Hematopoietic multipotent progenitor cell treated with erythropoietin and hydrocortisone succinate and interleukin-3 and kit ligand, for 8 days (in vitro differentiated cells): ENCODE measurements around the gene KDM4B.
"Not testable (repeated sequence)": the region's sequence is repeated elsewhere in the genome, so short reads cannot be mapped to it uniquely, and the experiment has no call there.

ENCODE experiments used
- DNase-seq: peaks from one replicate; pipeline ENCODE4 v3.0.0-alpha.2; 2015

The KDM4B gene

DNA sequence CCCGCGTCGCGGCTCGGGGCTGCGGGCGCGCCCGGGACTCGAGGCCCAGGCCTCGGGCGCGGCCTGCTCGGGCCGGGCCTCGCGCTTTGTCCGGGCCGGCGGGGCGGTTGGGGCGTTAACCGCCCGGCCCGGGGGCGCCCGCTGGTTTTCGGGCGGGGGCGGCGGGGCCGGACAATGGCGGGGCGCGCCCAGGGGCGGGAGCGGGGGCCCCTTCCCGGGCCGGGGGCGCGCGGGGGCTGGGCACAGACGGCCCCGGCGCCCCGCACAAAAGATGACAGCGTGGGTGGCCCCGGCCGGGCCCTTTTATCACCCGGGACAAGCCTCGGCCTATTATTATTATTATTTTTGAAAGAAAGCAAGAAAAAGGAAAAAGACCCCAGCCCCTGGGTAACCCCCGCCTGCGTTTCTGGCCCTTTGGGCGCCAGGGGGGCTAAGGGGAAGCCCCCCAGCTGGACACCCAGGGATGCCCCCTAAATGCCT lies 419 bp downstream of the KDM4B start:
- DNase-seq = no peak

DNA sequence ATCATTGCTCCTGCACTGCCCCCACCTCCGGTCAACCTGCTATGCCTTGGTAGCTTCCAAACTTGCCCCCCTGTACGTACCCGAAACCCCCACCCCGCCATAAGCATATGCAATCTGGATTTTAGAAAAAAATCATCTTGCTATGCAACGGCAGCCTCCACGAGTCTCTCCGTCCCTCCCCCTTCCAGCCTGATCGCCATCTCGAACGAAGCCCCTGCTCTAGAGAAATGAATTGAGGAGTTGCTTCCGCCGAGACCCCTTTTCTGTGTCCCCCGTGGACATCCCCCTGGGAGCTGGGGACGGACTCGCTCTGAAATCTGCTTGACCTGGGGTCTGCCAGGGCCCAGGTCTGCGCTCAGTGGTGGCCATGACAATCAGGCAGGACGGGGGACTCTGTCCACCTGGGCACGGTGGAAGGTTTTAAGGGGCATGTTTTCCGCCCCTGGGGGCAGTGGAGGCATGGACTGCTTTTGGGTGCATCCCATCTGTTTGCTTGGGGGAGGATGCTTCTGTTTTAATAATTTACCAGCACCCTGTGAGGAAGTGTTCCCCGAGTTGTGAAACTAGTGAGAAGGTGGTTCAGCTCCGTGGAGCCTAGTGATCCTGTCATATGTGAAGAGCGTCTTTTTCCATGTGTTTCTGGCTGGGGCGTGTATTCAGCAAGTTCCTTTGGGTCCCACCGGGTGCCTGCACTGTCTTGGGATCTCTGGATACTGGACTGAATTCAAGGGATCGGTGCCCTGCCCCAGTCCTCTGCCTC lies 1.0 kb downstream of the KDM4B start:
- peak; percentile 27 for DNase-seq

DNA sequence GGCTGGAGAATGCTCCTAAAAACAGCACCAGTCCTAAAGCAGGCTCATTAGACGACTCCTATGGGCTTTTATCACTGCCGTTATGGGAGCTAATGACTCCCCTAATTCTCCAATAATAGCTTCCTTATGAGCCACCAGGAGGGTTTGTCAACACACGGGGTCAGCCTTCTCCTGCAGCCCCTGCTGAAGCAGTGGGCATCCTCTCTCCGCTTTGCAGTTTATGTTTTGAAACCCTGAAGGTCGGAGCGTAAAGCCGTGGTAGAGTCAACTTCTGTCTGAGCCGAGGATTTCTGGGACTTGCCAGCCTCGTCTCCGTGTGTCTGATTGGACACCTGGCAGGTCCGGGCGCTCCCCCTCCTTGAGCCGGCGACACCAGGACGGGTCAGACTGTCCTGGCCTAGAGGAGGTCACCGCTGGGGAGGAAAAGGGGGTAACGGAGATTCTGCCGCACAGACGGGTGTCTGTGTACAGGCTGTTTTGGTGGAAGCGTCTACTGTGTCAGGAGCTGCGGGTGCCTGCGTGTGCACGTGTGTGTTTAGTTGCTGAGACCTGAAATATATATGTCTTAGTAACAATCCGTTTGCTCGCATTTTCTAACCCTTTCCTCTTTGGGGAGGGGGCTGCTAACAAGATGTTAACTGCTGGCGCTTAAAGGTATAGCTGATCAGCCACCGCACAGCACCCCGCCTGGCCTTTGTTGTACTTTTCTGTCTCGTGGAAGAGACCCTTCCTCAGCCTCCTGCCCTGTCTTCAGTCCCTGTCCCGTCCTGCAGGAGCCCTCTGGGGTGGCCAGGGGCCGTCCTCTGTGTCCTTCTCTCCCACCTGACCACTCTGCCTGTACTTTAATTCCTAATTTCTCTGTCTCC lies 1.9 kb downstream of the KDM4B start:
- DNase-seq = no peak

DNA sequence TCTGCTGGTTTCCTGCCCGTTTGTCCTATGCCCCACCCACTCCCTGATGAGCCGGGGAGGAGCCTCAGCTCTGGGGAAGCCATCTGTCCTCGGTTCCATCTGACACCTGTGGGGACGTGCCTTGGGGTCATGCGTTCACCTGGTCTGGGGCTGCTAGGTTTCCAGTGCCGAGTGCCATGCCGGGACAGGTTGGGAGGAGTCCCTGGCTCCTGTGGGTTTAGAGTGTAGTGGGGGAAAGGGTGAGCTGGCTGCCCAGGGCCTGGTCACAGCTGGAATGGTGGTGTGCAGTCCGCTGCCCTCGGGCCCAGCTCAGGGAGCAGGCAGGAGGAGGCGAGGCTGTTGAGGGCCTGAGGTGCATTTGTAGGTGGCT lies 2.5 kb downstream of the KDM4B start:
- DNase-seq = peak; percentile 51

DNA sequence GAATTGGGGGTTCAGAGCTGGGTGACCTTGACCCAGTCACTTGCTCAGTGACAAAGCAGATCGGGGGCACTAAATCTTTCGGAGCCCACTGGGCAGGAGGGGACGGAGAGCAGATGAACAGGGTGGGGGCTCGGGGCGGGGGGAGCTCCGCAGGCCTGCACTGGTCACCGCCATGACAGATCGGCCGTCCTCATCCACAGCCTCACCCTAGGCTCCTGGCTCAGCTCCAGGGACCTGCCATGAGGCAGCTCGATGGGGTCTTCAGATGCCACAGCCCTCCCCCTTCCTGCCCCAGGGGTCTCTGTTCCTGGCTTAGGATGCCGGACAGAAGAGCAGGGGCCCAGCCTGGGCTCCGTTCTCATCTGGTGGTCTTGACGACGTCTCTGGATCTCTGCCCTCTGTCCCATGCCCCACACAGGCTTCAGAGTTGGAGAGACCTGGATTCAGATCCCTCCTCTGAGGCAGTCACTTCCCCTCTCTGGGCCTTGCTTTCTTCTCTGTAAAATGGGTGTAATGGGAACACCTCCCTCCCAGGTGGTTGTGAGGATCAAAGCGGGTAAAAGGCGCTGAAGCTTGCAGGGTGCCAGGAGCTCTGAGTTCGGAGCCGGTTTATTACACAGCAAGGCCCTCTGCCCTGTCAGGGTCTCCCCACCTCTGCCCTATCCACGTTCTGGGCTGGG lies 3.0 kb downstream of the KDM4B start:
- no peak for DNase-seq

DNA sequence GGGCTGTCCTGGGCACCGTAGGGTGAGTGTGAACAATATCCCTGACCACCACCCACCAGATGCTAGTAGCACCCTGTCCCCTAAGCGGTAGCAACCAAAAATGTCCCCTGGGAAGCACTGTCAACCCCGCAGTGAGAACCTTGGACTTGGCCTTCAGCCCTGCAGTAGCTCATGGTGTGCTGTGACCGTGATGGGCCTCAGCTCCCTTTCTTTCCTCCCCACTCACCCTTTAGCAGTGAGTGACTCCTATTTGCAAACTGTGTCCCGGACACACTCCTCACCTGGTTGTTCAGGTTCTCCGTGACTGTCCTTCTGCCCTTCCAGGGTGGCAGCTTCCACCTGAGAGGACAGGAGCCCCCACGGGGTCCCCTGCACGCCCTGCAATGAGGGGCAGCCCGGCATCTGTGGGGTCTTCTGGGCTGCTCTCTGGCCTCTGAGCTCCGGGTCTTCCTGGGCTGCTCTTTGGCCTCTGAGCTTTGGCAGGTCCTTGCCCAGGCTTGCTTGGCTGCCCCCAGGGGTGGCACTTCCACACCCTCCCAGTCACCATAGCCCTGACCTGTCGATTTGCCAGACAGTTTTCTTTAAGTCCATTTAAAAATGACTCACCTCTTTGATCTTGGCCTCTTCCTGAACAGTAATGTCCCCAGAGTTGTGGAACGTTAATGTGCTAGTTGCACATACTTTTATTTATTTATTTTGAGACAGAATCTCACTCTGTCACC lies 3.8 kb downstream of the KDM4B start:
- peak; percentile 39 for DNase-seq

DNA sequence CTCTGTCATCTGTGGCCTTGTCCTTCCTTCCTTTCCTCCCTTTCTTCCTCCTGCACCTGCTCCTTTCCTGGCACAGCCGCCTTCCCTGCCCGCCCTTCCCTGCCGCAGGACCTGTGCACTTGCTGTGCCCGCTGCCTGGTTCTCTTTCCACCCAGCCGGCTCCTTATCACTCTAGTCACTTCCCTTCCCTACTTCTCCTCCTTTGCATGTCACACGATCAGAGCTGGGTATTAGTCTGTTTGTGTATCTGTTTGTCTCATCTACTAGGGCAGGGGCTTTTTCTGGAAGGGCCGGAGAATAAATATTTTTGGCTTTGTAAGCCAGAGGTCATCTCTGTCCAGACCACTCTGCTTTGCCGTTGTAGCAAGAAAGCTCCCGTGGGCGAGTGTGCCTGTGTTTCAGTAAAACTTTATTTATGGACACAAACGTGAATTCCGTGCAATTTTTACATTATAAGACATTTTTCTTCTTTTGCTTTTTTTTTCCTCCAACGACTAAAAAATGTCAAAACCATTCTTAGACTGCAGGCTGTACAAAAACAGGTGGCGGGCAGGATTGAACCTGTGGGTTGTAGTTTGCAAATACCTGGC lies 6.1 kb downstream of the KDM4B start:
- peak; percentile 49 for DNase-seq

DNA sequence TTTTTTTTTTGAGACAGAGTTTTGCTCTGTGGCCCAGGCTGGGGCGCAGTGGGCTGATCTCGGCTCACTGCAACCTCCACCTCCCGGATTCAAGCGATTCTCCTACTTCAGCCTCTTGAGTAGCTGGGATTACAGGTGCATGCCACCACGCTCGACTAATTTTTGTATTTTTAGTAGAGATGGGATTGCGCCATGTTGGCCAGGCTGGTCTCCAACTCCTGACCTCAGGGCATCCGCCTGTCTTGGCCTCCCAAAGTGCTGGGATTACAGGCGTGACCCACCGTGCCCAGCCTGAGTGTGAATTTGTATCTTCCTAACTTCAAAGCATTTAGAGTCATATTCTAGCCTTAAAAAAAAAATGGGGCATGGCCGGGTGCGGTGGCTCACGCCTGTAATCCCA lies 6.7 kb downstream of the KDM4B start:
- DNase-seq = not testable (repeated sequence)

DNA sequence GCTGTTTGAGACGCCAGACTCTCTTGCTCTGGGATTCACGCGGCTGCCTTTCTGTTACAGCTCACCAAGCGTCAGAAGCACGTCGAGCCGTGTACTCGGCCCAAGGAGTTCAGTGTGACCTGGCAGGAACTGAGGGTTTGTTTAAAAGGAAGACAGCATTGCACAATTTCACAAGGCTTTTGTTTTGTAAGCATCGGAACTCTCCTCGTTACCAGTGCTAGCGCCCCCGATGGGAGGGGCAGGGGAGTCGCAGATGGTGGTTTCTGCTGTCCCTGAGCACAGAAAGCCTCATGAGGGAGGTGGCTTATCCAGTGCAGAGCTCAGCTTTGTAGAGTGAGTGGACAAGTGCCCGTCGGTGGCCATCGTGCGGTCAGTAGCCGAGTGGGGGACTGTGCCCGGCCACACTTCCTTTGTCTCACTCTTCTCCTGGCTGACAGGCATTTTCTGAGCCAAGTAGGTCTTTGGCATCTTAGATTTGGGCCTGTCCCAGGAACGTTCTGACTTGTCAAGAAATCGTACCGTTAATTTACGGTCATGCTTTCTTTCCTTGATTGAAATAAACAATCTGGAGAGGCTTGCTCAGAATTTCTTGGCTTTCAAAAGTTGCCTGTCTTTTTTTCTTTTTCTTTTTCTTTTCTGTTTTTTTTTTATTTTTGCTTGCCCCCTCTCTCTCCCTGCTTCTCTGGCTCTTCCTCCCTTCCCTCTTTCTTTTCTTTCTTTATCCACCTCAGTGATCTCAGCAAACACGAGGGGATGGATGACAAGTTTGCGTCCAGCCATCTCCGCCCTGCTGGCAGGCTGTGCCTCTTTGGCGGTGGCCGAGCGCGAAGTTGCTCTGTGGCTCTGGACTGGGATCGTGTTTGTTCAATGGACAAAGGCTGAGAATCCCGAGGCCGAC lies 7.7 kb downstream of the KDM4B start:
- DNase-seq = peak; percentile 72

DNA sequence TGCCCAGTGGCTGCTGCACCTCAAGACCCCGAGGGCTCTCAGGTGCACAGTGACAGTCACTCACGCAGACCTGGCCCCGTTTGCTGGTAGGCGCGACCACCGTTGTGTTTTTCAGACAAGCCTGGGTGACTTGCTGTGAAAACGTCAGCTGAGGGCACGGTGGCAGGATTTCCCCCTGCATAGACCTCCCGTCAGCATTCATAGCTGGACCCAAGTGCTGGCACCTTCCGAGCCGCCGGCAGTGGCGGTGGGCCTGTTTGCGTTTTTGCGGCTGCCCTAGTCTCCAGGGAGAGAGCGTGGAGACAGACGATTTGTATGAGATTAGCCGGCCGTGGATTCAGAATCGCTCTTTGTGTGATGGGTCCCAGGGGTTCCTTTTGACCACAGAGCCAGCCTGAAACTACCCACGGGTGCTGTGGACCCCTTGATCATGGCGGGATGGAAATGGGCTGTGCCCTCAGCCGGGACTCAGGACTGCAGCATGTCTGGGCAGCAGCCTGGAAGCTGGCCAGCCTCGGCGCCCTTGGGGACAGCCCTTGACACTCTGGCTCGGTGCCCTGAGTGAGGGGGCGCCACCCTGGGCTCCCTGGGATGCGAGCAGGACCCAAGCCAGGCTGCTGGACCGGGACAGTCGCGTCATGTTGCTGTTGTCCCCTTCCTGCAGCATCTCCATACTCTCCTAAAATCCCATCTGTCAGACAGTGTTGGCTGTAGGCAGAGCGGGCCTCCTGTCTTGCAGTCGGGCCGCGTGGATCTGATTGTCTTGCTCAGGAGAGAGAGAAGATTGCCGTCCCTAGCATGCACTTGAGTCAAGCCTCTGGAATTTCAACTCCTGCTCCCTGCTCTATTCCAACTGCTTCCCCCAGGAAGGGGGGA lies 8.6 kb downstream of the KDM4B start:
- no peak for DNase-seq

DNA sequence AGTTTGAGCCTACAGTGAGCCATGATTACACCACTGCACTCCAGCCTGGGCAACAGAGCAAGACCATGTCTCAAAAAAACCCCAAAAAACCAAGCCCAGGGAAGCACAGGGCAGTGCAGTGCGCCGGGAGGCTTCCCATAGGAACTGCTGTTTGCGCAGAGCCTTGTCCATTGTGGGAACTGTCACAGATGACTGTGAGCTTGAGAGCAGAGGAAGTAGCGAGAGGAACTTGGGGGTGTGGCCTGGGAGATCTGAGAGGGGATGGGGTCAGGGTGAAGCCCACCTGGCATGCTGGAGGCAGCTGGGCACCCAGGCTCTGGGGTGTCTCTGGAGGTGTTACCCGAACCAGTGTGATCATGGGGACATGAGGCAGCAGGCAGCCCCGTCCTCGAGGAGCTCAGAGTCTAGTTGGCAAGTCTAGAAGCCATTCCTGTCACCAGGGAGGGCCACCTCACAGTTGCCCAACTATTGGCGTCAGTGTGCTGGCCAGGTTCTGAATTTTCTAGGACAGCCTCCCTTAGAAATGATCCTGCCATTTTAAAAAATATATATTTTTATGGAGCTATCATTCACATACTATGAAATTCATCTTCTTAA lies 10.4 kb downstream of the KDM4B start:
- DNase-seq = no peak

DNA sequence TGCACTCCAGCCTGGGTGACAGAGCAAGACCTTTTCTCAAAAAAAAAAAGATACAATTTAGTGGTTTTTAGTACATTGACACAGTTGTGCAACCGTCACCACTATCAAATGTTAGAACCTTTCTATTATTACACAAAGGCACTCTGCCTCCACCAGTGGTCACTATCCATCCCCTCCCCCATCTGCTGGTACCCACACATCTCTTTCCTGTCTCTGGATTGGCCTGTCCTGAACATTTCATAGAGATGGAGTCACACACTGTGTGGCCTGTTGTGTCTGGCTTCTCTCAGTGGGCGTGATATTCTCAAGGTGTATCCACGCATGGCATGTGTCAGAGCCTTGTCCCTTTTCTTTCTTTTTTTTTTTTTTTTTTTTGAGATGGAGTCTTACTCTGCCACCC lies 11.2 kb downstream of the KDM4B start:
- DNase-seq = no peak

DNA sequence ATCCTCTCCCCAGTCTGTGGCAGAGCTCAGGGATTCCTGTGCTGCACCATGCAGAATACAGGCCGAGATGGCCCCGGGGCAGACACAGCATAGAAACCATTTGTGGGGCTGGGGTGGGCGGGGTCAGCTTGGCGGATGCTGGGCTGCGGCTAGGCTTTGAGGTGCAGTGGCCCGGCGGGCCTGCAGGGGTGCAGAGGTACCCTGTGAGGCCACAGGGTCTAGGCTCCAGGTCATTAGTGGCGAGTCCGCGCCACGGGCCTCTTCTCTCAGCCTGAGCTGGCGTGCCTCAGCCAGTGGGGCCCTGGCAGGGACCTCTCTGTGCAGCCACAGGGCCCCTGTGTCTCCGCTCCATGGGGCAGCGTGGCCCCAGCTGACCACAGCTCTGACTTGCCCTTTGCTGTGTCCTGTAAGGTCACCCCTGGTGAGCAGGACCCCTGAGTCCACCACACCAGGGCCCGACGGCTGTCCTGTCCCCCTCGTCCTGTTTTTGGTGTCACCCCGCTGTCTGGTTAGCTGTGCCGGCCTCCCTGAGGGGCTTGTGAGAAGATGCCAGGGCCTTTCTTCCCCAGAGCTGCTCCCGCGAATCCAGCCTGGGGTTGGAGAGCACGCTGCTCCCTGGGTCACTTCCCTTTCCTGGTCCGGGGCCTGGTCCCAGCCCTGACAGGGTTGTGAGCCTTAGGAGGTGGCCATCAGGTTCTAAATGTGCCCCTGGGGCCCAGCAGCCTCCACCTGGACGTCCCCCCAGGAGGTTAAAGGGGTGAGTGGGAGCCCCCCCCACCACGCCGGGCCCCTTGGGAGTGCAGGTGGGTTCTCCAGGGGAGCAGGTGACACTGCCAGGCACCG lies 12.1 kb downstream of the KDM4B start:
- no peak for DNase-seq

DNA sequence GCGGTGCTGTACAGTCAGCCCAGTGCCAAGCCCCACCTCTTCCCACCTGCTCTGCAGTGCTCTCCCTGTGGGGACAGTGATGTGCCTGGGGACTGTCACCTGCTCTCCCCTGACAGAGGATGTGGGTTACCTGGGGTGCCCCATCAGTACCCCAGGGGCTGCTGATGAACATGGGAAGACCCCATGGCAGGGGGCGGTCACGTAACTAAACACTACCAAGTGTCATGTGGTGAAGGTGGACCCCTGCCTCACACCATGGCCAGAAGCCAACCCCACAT lies 12.7 kb downstream of the KDM4B start:
- no peak for DNase-seq

DNA sequence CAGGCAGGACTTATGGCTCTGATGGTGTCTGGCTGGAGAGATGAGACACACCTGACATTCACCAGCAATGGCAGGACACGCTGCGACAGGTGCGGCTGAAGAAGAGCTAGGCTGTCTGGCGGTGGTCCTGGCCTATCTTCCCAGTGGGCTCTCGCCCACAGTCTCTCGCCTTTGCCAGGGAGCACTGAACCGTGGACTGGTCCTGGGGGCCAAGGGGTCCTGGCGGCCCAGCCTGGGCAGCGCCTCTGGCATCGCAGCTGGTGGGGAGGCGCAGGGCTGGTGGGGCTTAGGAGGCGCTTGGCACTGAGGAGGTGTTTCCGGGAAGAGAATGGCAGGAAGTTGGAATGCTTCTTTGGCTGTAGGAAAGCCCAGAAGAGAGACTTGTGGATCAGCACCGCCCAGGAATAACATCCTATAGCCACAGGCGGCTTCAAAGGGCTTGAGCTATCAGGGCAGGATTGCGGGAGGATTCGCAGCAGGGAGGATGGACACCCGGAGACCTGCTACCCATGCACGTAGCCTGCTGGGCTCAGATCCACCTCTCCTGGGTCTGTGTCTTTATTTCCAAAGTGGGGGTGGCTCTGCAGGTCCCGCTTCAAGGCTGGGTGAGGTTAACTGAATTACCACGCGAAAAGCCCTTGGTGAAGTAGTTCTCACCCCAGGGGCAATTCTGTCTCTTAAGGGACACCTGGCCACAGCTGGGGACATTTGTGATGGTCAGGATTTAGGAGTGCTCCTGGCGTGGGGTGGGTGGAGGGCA lies 14.6 kb downstream of the KDM4B start:
- no peak for DNase-seq

DNA sequence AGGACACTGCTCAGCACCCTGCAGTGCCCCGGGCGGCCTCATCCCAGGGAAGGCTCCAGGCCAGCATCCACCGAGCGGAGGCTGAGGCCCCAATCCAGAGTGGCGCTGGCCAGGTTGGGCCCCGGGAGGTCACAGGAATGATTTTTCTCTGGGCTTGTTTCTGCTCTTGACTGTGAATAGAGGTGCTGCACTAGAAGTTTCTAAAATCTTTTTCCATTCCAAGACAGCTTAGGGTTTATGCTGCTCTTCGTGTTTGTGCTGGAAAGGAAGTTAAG lies 15.1 kb downstream of the KDM4B start:
- DNase-seq = no peak

DNA sequence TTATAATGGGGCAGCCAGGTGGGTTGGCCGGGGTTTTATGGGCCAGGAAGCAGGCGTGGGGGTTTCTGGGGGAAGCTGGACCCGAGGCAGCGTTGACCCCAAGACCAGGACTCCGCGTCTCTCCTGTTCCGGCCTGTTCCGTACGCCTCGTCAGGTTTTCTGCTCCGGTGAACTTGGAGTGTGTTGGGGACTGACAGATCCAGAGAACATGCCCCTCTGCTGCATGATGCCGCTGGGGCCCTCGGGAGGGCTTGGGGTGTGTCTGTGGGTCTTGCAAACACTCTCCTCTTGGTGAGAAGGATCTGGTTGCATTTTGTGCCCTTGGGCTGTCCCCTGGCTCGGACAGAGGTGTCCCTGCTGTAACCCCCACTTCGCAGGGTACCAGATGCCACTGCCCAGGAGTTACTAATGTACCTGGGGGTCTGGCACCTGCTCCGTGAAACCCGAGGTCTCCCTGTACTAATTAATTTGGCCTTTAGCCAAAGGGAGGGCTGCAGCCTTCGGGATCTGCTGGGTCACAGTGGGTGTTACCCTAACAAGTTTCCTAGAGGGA lies 15.6 kb downstream of the KDM4B start:
- DNase-seq = no peak

DNA sequence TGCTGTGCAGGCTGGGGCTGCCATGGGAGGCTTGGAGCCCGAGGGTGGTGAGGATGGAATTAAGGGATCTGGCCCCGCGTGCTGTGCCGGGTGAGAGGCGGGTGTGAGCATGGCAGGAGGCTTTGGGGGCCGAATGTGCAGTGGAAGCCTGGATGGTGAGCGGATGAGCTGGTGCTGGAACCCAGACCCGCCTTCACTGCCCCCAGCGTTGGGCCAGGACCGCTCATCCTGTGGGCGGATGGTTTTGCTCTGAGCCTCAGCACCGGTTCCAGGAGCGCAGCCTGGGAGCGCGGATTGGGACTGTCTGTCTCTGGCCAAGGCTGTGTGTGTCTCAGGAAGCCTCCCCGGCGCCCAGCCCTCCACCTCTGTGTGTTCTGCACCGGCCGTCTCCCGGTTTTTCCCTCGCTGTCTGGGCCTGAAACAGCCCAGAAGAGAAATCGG lies 16.7 kb downstream of the KDM4B start:
- no peak for DNase-seq
